HCT116 (cell line): ENCODE results near the gene RALGAPA1. TPM values are rescaled to one million over a fixed set of nuclear protein-coding genes. Genes with fewer than 3 reads are reported as not detected.

Source experiments
- ATAC-seq: fragments of 200-7000 bp; cut with Tn5 transposase; 2 replicates; pipeline ENCODE4 v1.9.1; 2020; ENCODE audit warnings: mild to moderate bottlenecking, moderate library complexity
- BruUV-seq: library from RNA; stranded (reverse); fragments of 400-500 nt; replicated peaks from 2 replicates; lab custom pipeline; 2021; lab: Mats Ljungman, UMichigan
- CTCF ChIA-PET: fragments of 300-600 bp; sonication (Branson Sonifier 250); formaldehyde crosslinking; loops from one replicate; lab custom pipeline; 2021; ENCODE audit warnings: antibody characterized with exemption; lab: Charles Lee
- POLR2A ChIA-PET: fragments of 300-600, 350-600 bp; sonication (Branson Sonifier 250); formaldehyde crosslinking; loops from one replicate; lab custom pipeline; 2021; ENCODE audit warnings: antibody characterized with exemption; lab: Charles Lee
- RAD21 ChIA-PET, 2 experiments: fragments of 300-600 bp; sonication (Branson Sonifier 250); formaldehyde crosslinking; loops; one replicate each; lab custom pipeline; 2023; ENCODE audit warnings: low total read pairs in 2 of 2; ENCODE audit not compliant: uncharacterized antibody in 2 of 2, unreplicated experiment in 2 of 2, low non-redundant PET in 1 of 2; lab: Charles Lee
- DNase-seq: peaks from one replicate; pipeline ENCODE4 v3.0.0-alpha.2; 2010; ENCODE audit warnings: low read depth, low spot score
- H2AFZ ChIP-seq: fragments of 200-600 bp; shearing (Covaris generic), sonication (generic); 2 replicates; pipeline ENCODE4 v1.6.1; 2017; ENCODE audit warnings: low read depth, mixed run types, mixed read lengths, antibody characterized with exemption, low read length; ENCODE audit not compliant: poor library complexity, severe bottlenecking
- H3K27ac ChIP-seq: 2 replicates; pipeline ENCODE4 v1.5.1; 2012; ENCODE audit warnings: low read depth, low read length
- H3K27me3 ChIP-seq: fragments of 200-600 bp; sonication (generic); 2 replicates; pipeline ENCODE4 v1.6.1; 2016; ENCODE audit warnings: mixed run types, low read length, mixed read lengths; ENCODE audit not compliant: insufficient read depth
- H3K36me3 ChIP-seq, 2 experiments: fragments of 200-500 bp in 1 of 2; fragments of 200-600 bp in 1 of 2; sonication (Bioruptor generic) in 1 of 2; sonication (generic) in 1 of 2; 2 replicates each; pipeline versions ENCODE4 v1.5.1 to v1.6.1; 2014 to 2016; ENCODE audit warnings: low read length in 2 of 2, inconsistent platforms in 1 of 2, mixed read lengths in 1 of 2, mixed run types in 1 of 2; ENCODE audit not compliant: insufficient read depth in 2 of 2, control insufficient read depth in 1 of 2
- H3K4me1 ChIP-seq, 2 experiments: fragments of 200-600 bp in 1 of 2; sonication (generic) in 1 of 2; 2 replicates each; pipeline versions ENCODE4 v1.5.1 to v1.6.1; 2012 to 2017; ENCODE audit warnings: low read length in 2 of 2, inconsistent platforms in 1 of 2, mild to moderate bottlenecking in 1 of 2, mixed read lengths in 1 of 2, mixed run types in 1 of 2, moderate library complexity in 1 of 2; ENCODE audit not compliant: insufficient read depth in 2 of 2, control insufficient read depth in 1 of 2
- H3K4me2 ChIP-seq: fragments of 200-600 bp; sonication (generic); 2 replicates; pipeline ENCODE4 v1.6.1; 2017; ENCODE audit warnings: mixed run types, low read length, mixed read lengths
- H3K4me3 ChIP-seq, 2 experiments: fragments of 200-600 bp in 1 of 2; sonication (generic) in 1 of 2; replicated peaks in 1 of 2; 2 replicates each; pipeline ENCODE4 v1.5.1; 2011 to 2016; ENCODE audit warnings: low read length in 2 of 2, control low read depth in 1 of 2, low read depth in 1 of 2, mild to moderate bottlenecking in 1 of 2, mixed read lengths in 1 of 2, mixed run types in 1 of 2
- H3K79me2 ChIP-seq: fragments of 200-600 bp; sonication (generic); 2 replicates; pipeline ENCODE4 v1.6.1; 2017; ENCODE audit warnings: mild to moderate bottlenecking, mixed run types, low read length, moderate library complexity, mixed read lengths; ENCODE audit not compliant: insufficient read depth
- H3K9ac ChIP-seq: fragments of 200-600 bp; sonication (generic); 2 replicates; pipeline ENCODE4 v1.6.1; 2016; ENCODE audit warnings: low read length, mixed read lengths
- H3K9me2 ChIP-seq: fragments of 200-600 bp; sonication (generic), shearing (Covaris generic); 2 replicates; pipeline ENCODE4 v1.6.1; 2017; ENCODE audit warnings: mixed run types, mild to moderate bottlenecking, moderate library complexity; ENCODE audit not compliant: insufficient read depth
- H3K9me3 ChIP-seq, 2 experiments: fragments of 200-500 bp in 1 of 2; fragments of 200-600 bp in 1 of 2; sonication (Bioruptor generic) in 1 of 2; sonication (generic) in 1 of 2; 2 replicates each; pipeline ENCODE4 v1.6.1; 2014 to 2017; ENCODE audit warnings: low read length in 2 of 2, mixed read lengths in 2 of 2, inconsistent platforms in 1 of 2, low read depth in 1 of 2, mild to moderate bottlenecking in 1 of 2, mixed run types in 1 of 2, moderate library complexity in 1 of 2; ENCODE audit not compliant: control insufficient read depth in 1 of 2, insufficient read depth in 1 of 2
- H4K20me1 ChIP-seq: fragments of 200-600 bp; sonication (generic), shearing (Covaris generic); 2 replicates; pipeline ENCODE4 v1.6.1; 2017; ENCODE audit warnings: mixed run types, mild to moderate bottlenecking, moderate library complexity; ENCODE audit not compliant: insufficient read depth
- CBX3 ChIP-seq: IDR thresholded peaks from 2 replicates; pipeline ENCODE4 v1.6.1; 2012; ENCODE audit warnings: low read depth
- ELF1 ChIP-seq: IDR thresholded peaks from 2 replicates; pipeline ENCODE4 v1.6.1; 2012; ENCODE audit warnings: low read depth, borderline replicate concordance
- EZH2 ChIP-seq: fragments of 200-600 bp; sonication (generic); IDR thresholded peaks from 2 replicates; pipeline ENCODE4 v1.6.1; 2017; ENCODE audit warnings: antibody characterized with exemption, mixed run types
- EZH2phosphoT487 ChIP-seq: fragments of 200-600 bp; IDR thresholded peaks from 2 replicates; pipeline ENCODE4 v1.6.1; 2018; ENCODE audit warnings: antibody characterized with exemption, borderline replicate concordance
- FOSL1 ChIP-seq: IDR thresholded peaks from 2 replicates; pipeline ENCODE4 v1.6.1; 2012; ENCODE audit warnings: low read depth
- JUND ChIP-seq: IDR thresholded peaks from 2 replicates; pipeline ENCODE4 v1.6.1; 2012
- POLR2A ChIP-seq: IDR thresholded peaks from 2 replicates; pipeline ENCODE4 v1.7.0; 2011; ENCODE audit warnings: borderline replicate concordance; ENCODE audit not compliant: insufficient read depth, insufficient read length; ENCODE audit errors: extremely low read depth
- RAD21 ChIP-seq: IDR thresholded peaks from 2 replicates; pipeline ENCODE4 v1.6.1; 2012; ENCODE audit warnings: low read depth, mild to moderate bottlenecking
- SIN3A ChIP-seq: IDR thresholded peaks from 2 replicates; pipeline ENCODE4 v1.6.1; 2012; ENCODE audit warnings: low read depth
- SP1 ChIP-seq: IDR thresholded peaks from 2 replicates; pipeline ENCODE4 v1.6.1; 2012; ENCODE audit warnings: low read depth
- SRF ChIP-seq: IDR thresholded peaks from 2 replicates; pipeline ENCODE4 v1.6.1; 2012; ENCODE audit warnings: low read depth
- TCF7L2 ChIP-seq: IDR thresholded peaks from 2 replicates; pipeline ENCODE4 v1.7.0; 2011; ENCODE audit warnings: borderline replicate concordance, inconsistent platforms; ENCODE audit not compliant: insufficient read depth, insufficient read length; ENCODE audit errors: extremely low read depth
- YY1 ChIP-seq: IDR thresholded peaks from 2 replicates; pipeline ENCODE4 v1.6.1; 2011; ENCODE audit warnings: low read length, low read depth, moderate library complexity, mild to moderate bottlenecking; ENCODE audit not compliant: insufficient replicate concordance; ENCODE audit errors: extremely low read depth
- ZFX ChIP-seq: fragments of 450-650 bp; IDR thresholded peaks from 2 replicates; pipeline ENCODE4 v1.6.1; 2017
- ZNF274 ChIP-seq: fragments of 200-500 bp; sonication (Bioruptor generic); IDR thresholded peaks from 2 replicates; pipeline ENCODE4 v1.6.1; 2014; ENCODE audit warnings: mild to moderate bottlenecking, low read depth, low read length, inconsistent platforms
- intact Hi-C: fragments of 100-400 bp; cut with micrococcal nuclease; formaldehyde crosslinking; loops from 2 replicates; pipeline ENCODE4 v1.10.0; 2022
- total RNA-seq: library from RNA; stranded (reverse); gene quantifications from one replicate; pipeline ENCODE4 v1.2.1, GENCODE V29; 2021; ENCODE audit not compliant: unreplicated experiment
- TF ChIP-seq, protein P1 (sequence below), 3 experiments: fragments of 200-600 bp in 1 of 3; sonication (generic) in 1 of 3; IDR thresholded peaks in 2 of 3; conservative IDR thresholded peaks in 1 of 3; 2 replicates each; pipeline ENCODE4 v1.5.1; 2012 to 2017; ENCODE audit warnings: low read depth in 2 of 3, low read length in 2 of 3, antibody characterized with exemption in 1 of 3, borderline replicate concordance in 1 of 3, control low read depth in 1 of 3, mild to moderate bottlenecking in 1 of 3, mixed read lengths in 1 of 3, mixed run types in 1 of 3, moderate library complexity in 1 of 3; ENCODE audit not compliant: insufficient read depth in 1 of 3
- TF ChIP-seq, protein P2 (sequence below): IDR thresholded peaks from 2 replicates; pipeline ENCODE4 v1.6.1; 2012
- TF ChIP-seq, protein P3 (sequence below): IDR thresholded peaks from 2 replicates; pipeline ENCODE4 v1.6.1; 2012; ENCODE audit warnings: low read depth

The RALGAPA1 gene
- total RNA-seq, 1 experiment from 2014 or later: 29.3 TPM

DNA sequence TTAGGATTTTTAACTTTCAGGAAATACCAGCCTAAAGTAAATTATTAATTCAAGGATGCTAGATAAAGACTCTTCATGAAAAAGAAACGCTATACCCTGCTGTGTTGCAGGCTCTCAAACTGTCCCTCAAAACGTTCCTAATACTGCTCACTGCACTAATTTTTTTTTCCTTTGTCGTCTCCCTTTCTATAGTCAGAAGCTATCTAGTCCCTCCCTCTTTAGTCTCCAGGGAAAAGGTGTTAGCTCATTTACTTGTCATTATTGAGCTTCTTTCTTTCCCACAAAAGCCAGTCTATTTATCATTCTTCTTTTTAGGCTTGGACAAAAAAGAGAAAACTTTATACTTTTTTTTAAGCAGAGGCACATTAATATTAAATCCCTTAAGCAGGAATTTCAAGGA, 305.4 kb downstream of the RALGAPA1 start:
- Histone ChIP-seq H3K4me2 (no peak overlapping the region), H3K36me3 (no peaks in the 10 kb centered on the region), H3K79me2 (no peaks in the 10 kb centered on the region), H3K27me3 (no peaks in the 10 kb centered on the region), H2AFZ (no peak overlapping the region), H4K20me1 (no peaks in the 10 kb centered on the region), H3K9me3 (no peaks in the 10 kb centered on the region), H3K4me3 (no peak overlapping the region), H3K4me1 (no peaks in the 10 kb centered on the region), H3K9ac (no peak overlapping the region), H3K27ac (no peak overlapping the region), H3K9me2 (no peaks in the 10 kb centered on the region)
- POLR2A ChIA-PET: no interaction called here
- RAD21 ChIA-PET: no interaction called here
- no TSS peak for BruUV-seq
- no peak for DNase-seq
- TF ChIP-seq FOSL1: no peak
- no peak for TF ChIP-seq ZNF274
- no peak for TF ChIP-seq CBX3
- no peak for TF ChIP-seq SP1
- TF ChIP-seq, protein P1, sequence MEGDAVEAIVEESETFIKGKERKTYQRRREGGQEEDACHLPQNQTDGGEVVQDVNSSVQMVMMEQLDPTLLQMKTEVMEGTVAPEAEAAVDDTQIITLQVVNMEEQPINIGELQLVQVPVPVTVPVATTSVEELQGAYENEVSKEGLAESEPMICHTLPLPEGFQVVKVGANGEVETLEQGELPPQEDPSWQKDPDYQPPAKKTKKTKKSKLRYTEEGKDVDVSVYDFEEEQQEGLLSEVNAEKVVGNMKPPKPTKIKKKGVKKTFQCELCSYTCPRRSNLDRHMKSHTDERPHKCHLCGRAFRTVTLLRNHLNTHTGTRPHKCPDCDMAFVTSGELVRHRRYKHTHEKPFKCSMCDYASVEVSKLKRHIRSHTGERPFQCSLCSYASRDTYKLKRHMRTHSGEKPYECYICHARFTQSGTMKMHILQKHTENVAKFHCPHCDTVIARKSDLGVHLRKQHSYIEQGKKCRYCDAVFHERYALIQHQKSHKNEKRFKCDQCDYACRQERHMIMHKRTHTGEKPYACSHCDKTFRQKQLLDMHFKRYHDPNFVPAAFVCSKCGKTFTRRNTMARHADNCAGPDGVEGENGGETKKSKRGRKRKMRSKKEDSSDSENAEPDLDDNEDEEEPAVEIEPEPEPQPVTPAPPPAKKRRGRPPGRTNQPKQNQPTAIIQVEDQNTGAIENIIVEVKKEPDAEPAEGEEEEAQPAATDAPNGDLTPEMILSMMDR (IDR thresholded peaks at IDR 0.05 in 2 of 3, conservative IDR thresholded peaks at IDR 0.05 in 1 of 3; ENCODE audit: borderline replicate concordance in 1 of 3, insufficient read depth in 1 of 3, low read depth in 2 of 3, low read length in 2 of 3): no peak
- no peak for TF ChIP-seq TCF7L2
- no peak for TF ChIP-seq EZH2phosphoT487
- no peak for TF ChIP-seq RAD21
- TF ChIP-seq EZH2: no peak
- TF ChIP-seq SRF: no peak
- no peak for TF ChIP-seq SIN3A
- no peak for TF ChIP-seq YY1
- TF ChIP-seq ZFX: no peak
- TF ChIP-seq, protein P2, sequence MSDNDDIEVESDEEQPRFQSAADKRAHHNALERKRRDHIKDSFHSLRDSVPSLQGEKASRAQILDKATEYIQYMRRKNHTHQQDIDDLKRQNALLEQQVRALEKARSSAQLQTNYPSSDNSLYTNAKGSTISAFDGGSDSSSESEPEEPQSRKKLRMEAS: no peak
- TF ChIP-seq, protein P3, sequence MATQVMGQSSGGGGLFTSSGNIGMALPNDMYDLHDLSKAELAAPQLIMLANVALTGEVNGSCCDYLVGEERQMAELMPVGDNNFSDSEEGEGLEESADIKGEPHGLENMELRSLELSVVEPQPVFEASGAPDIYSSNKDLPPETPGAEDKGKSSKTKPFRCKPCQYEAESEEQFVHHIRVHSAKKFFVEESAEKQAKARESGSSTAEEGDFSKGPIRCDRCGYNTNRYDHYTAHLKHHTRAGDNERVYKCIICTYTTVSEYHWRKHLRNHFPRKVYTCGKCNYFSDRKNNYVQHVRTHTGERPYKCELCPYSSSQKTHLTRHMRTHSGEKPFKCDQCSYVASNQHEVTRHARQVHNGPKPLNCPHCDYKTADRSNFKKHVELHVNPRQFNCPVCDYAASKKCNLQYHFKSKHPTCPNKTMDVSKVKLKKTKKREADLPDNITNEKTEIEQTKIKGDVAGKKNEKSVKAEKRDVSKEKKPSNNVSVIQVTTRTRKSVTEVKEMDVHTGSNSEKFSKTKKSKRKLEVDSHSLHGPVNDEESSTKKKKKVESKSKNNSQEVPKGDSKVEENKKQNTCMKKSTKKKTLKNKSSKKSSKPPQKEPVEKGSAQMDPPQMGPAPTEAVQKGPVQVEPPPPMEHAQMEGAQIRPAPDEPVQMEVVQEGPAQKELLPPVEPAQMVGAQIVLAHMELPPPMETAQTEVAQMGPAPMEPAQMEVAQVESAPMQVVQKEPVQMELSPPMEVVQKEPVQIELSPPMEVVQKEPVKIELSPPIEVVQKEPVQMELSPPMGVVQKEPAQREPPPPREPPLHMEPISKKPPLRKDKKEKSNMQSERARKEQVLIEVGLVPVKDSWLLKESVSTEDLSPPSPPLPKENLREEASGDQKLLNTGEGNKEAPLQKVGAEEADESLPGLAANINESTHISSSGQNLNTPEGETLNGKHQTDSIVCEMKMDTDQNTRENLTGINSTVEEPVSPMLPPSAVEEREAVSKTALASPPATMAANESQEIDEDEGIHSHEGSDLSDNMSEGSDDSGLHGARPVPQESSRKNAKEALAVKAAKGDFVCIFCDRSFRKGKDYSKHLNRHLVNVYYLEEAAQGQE: no peak
- TF ChIP-seq ELF1: no peak
- no peak for TF ChIP-seq POLR2A
- no peak for TF ChIP-seq JUND
- CTCF ChIA-PET: no interaction called here
- ATAC-seq: no peak
- intact Hi-C loops: no loop called here
